Fibroblast of the aortic adventitia (primary cell): ENCODE data around the gene PTGS2. TPM values are rescaled to one million over a fixed set of nuclear protein-coding genes. Genes with fewer than 3 reads are reported as not detected.

Source experiments
- DNase-seq: peaks from one replicate; pipeline ENCODE4 v3.0.0-alpha.2; 2010; ENCODE audit warnings: low read depth
- H3K4me3 ChIP-seq: 2 replicates; pipeline ENCODE4 v1.5.1; 2011; ENCODE audit warnings: low read depth, mild to moderate bottlenecking, control low read depth, low read length, moderate library complexity
- total RNA-seq: library from RNA; depleted of rRNA; stranded (reverse); fragments of >200 nt; gene quantifications from 2 replicates; pipeline ENCODE4 v1.2.3, GENCODE V29; 2012; ENCODE audit warnings: low replicate concordance
- TF ChIP-seq, protein P1 (sequence below): IDR thresholded peaks from 2 replicates; pipeline ENCODE4 v1.5.1; 2011; ENCODE audit warnings: mild to moderate bottlenecking, low read length, control low read depth, inconsistent platforms; ENCODE audit not compliant: insufficient read depth

Gene PTGS2
- total RNA-seq, 1 donor: 15.0 TPM

DNA sequence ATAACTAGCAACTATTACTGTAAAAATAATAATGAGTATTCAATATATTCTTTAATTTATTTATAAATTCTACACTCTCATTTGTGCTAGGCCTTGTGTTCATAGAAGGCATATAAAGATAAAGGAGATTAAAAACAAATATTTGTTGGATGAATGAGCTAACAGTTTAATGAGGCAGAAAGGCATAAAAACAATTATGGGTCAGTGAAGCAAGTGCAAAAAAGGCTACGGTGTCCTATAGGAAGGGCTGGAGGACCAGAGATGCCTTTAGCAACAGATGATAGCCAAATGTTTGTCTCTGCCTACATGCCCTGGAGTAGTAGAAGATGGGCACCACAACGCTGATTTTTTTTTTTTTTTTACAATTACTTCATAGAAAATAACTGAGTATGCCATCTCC, 45.7 kb downstream of the PTGS2 start:
- TF ChIP-seq, protein P1, sequence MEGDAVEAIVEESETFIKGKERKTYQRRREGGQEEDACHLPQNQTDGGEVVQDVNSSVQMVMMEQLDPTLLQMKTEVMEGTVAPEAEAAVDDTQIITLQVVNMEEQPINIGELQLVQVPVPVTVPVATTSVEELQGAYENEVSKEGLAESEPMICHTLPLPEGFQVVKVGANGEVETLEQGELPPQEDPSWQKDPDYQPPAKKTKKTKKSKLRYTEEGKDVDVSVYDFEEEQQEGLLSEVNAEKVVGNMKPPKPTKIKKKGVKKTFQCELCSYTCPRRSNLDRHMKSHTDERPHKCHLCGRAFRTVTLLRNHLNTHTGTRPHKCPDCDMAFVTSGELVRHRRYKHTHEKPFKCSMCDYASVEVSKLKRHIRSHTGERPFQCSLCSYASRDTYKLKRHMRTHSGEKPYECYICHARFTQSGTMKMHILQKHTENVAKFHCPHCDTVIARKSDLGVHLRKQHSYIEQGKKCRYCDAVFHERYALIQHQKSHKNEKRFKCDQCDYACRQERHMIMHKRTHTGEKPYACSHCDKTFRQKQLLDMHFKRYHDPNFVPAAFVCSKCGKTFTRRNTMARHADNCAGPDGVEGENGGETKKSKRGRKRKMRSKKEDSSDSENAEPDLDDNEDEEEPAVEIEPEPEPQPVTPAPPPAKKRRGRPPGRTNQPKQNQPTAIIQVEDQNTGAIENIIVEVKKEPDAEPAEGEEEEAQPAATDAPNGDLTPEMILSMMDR: no peak
- no peak overlapping the region for H3K4me3 ChIP-seq
- no peak for DNase-seq

DNA sequence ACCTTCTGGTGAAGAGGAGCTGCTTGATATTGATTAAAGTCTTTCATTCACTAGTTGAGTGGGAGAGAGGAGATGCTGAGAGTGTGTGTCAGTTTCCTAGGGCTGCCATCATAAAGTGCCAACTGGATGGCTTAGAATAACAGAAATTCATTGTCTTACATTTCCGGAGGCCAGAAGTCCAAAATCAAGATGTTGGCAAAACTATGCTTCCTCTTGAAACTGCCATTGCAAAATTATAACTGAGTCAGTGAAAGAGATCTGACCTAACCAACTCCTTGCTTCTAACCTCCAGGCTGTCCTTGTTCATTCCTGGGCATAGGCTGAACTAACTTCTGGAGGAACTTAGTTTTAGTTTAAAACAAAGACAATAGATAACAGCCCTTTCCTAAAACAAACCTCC, 47.1 kb downstream of the PTGS2 start:
- DNase-seq: no peak
- TF ChIP-seq, protein P1: no peak
- H3K4me3 ChIP-seq: no peak overlapping the region

DNA sequence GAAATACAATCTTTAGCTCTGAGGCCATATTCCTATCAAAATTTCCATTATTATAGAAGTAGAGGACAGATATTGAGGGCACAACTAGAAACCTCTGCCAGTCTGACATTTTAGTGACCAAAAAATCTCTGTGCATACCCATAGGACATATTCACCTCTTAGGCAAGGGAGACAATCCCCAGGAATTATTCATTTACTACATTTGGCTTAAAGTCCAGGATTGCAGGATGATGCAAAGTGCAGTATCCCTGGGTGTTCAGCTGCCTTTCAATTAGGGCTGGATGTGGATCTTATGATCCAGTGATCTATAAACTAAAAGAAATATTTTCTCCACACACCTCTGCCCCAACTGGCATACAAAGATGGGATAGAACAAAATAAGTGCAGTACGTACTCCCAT, 50.9 kb downstream of the PTGS2 start:
- TF ChIP-seq, protein P1: no peak
- no peak overlapping the region for H3K4me3 ChIP-seq
- DNase-seq: no peak

DNA sequence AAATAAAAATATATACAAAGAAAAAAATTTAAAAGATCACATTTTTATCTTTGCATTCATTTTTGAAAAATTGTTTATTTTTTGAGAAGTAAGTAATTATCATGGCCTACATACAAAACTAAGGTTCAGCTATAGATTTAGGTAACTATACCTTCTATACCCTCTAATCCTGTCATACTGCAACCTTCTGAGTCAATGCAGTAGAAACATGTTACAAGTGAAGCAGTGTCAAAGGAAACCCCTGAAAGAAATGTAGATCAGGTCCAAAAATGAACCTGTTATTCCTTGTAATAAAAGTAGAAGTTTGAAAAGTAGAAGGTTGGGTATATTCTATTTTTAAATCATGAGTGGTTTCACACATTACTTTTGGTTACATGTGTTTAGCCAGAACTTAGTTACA, 51.3 kb downstream of the PTGS2 start:
- H3K4me3 ChIP-seq: no peak overlapping the region
- TF ChIP-seq, protein P1: no peak
- no peak for DNase-seq

DNA sequence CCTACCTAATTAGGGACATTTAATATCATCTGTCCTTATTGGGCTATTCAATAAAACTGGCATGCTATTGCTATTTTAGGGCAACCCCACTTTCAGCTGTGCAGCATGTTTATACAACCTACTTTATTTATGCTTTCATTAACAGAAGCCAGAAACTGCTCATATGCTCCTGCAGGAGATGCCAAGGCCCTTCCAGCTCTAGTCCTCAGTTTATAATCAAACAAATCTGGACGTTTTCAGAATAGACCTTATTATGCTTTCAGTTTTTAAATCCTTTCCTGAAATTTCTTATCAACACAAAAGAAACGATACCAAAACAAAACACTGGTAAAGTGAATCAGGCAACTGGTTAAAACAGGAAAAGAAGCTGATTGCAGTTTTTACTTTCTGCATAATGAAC, 53.2 kb downstream of the PTGS2 start:
- H3K4me3 ChIP-seq: no peak overlapping the region
- TF ChIP-seq, protein P1: no peak
- DNase-seq: no peak

DNA sequence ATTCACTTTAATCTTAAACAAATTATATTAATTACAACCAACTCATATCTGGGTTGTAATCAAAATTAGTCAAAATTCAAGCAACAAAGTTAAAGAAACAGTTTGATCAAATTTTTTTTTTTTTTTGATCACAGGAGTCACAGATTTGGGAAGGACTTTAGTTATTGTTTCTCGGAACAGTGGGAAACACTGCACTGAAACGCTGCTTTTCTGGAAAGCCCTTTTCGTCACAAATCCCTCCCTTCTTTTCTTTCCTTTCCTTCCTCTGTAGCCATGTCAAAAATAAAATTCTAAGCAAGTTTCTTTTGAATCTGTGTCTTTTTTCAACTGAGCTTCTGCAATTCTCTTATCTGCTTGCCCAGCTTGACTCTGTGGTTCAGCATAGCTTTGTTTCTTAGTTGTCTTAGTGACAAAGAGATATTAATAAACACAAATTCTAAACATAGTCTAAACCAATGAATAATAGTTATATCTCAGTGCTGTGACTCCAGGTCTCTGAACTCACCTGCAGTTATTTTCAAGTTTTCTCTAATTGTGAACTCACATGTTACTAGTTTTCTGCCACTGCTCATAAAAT, 53.8 kb downstream of the PTGS2 start:
- H3K4me3 ChIP-seq: no peak overlapping the region
- TF ChIP-seq, protein P1: no peak
- DNase-seq: peak; percentile 35

DNA sequence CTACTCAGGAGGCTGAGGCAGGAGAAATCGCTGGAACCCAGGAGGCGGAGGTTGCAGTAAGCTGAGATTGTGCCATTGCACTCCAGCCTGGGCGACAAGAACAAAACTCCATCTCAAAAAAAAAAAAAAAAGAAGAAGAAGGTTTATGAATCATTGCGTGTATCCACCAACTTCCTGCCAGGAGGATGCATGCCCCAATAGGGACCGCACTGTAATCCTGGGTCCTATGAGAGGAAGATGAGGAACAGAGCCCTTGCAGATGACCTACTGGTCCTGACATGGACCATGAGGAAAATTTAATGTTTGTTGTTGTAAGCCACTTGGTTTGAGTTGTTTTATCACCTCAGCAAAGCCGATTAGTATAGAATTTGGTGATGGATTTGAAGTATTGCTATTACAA, 56.7 kb downstream of the PTGS2 start:
- DNase-seq: no peak
- TF ChIP-seq, protein P1: no peak
- no peak overlapping the region for H3K4me3 ChIP-seq

Other genes starting within 250 kb of the PTGS2 start
- 0.27 TPM in 1 of 2 replicates, not detected in the other for gene PDC, start 219.3 kb downstream of the PTGS2 start, total RNA-seq
- gene PLA2G4A, start 148.5 kb upstream of the PTGS2 start, total RNA-seq: 7.3 and 74.7 TPM in 2 replicates